ENCODE results near the gene KCNQ4.
A peak's percentile ranks its signal among the peaks of the same experiment; 100 is the strongest.

The KCNQ4 gene

GRCh38 chr1:40820251-40820797 is 36.7 kb downstream of the KCNQ4 start:
- peak; percentile 11 for DNase-seq (ENCODE audit: low spot score)

GRCh38 chr1:40820911-40821693 is 37.5 kb downstream of the KCNQ4 start:
- DNase-seq (ENCODE audit: low spot score): peak; percentile 87

- DNase-seq (ENCODE audit: low spot score): no peak
These were observed 39.3 kb downstream of the KCNQ4 start for GRCh38 chr1:40822890-40823289.

GRCh38 chr1:40823345-40823744 is 39.8 kb downstream of the KCNQ4 start:
- no peak for DNase-seq (ENCODE audit: low spot score)

- DNase-seq (ENCODE audit: low spot score): no peak
These were observed 40.4 kb downstream of the KCNQ4 start for GRCh38 chr1:40823983-40824382.

- no peak for DNase-seq (ENCODE audit: low spot score)
These were observed 41.2 kb downstream of the KCNQ4 start for GRCh38 chr1:40824591-40825434.

- DNase-seq (ENCODE audit: low spot score): no peak
These were observed 41.8 kb downstream of the KCNQ4 start for GRCh38 chr1:40825435-40825788.

GRCh38 chr1:40825996-40826395 is 42.4 kb downstream of the KCNQ4 start:
- DNase-seq (ENCODE audit: low spot score): no peak

- DNase-seq (ENCODE audit: low spot score): no peak
These were observed 46.2 kb downstream of the KCNQ4 start for GRCh38 chr1:40829631-40830245.

GRCh38 chr1:40830419-40830943 is 46.9 kb downstream of the KCNQ4 start:
- DNase-seq (ENCODE audit: low spot score): no peak

- no peak for DNase-seq (ENCODE audit: low spot score)
These were observed 47.6 kb downstream of the KCNQ4 start for GRCh38 chr1:40831001-40831732.

- DNase-seq (ENCODE audit: low spot score): no peak
These were observed 50.4 kb downstream of the KCNQ4 start for GRCh38 chr1:40833979-40834378.

- DNase-seq (ENCODE audit: low spot score): no peak
These were observed 51.5 kb downstream of the KCNQ4 start for GRCh38 chr1:40834968-40835545.

- no peak for DNase-seq (ENCODE audit: low spot score)
These were observed 52.7 kb downstream of the KCNQ4 start for GRCh38 chr1:40836283-40836682.

GRCh38 chr1:40837601-40838000 is 54.0 kb downstream of the KCNQ4 start:
- no peak for DNase-seq (ENCODE audit: low spot score)

GRCh38 chr1:40838045-40838979 is 54.7 kb downstream of the KCNQ4 start:
- DNase-seq (ENCODE audit: low spot score): no peak

GRCh38 chr1:40838980-40839942 is 55.7 kb downstream of the KCNQ4 start:
- no peak for DNase-seq (ENCODE audit: low spot score)

- no peak for DNase-seq (ENCODE audit: low spot score)
These were observed 56.4 kb downstream of the KCNQ4 start for GRCh38 chr1:40839943-40840335.

All from globus pallidus (tissue), 1 donor.